Coronary artery (tissue), 2 donors: ENCODE measurements around the gene NFKBIE.
"Not testable (repeated sequence)": the region's sequence is repeated elsewhere in the genome, so short reads cannot be mapped to it uniquely, and the experiment has no call there.

Source experiments
- DNase-seq: peaks from one replicate; pipeline ENCODE4 v3.0.0-alpha.2; 2017; ENCODE audit warnings: low spot score
- H3K27ac ChIP-seq, 2 donors: fragments of 200-600 bp; sonication (generic); one replicate each; pipeline ENCODE4 v1.5.1; 2016 to 2019
- H3K4me3 ChIP-seq: fragments of 200-600 bp; sonication (generic); 2 replicates; pipeline ENCODE4 v1.5.1; 2016; ENCODE audit warnings: mild to moderate bottlenecking, moderate library complexity
- TF ChIP-seq, protein P1 (sequence below): fragments of 200-600 bp; sonication (generic); IDR thresholded peaks from one replicate; pipeline ENCODE4 v1.5.1; 2019; ENCODE audit warnings: antibody characterized with exemption

Gene NFKBIE, protein sequence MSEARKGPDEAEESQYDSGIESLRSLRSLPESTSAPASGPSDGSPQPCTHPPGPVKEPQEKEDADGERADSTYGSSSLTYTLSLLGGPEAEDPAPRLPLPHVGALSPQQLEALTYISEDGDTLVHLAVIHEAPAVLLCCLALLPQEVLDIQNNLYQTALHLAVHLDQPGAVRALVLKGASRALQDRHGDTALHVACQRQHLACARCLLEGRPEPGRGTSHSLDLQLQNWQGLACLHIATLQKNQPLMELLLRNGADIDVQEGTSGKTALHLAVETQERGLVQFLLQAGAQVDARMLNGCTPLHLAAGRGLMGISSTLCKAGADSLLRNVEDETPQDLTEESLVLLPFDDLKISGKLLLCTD

DNA sequence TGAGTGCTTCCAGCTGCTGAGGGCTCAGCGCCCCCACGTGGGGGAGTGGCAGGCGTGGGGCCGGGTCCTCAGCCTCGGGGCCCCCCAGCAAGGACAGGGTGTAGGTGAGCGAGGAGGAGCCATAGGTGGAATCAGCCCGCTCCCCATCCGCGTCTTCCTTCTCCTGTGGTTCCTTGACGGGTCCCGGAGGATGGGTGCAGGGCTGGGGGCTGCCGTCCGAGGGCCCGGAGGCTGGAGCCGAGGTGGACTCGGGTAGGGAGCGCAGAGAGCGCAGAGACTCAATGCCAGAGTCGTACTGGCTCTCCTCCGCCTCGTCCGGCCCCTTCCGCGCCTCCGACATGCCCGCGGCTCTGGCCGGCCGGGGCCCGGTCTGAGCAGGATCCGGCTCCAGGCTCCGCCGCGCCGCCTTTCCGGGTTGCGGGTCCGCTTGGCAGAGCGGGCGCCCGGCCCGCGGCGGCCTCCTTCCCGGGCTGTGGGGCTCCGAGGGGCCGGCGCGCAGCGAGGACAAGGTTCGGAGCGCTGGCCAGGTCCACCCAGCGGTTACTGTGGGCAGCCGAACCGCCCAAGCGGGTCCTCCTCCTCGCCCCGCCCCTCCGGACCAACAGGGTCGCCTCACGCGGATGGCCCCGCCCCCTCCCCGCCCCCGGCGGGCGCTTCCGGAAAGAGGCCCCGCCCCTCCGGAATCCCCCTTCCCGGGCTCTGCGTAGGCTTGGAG is at the start of gene NFKBIE:
Gene NFKBIE, minus strand, starts transcription at position 545 of the 715 bp plus-strand sequence. Its CDS starts 205 bp downstream, at position 340.
- TF ChIP-seq, protein P1, sequence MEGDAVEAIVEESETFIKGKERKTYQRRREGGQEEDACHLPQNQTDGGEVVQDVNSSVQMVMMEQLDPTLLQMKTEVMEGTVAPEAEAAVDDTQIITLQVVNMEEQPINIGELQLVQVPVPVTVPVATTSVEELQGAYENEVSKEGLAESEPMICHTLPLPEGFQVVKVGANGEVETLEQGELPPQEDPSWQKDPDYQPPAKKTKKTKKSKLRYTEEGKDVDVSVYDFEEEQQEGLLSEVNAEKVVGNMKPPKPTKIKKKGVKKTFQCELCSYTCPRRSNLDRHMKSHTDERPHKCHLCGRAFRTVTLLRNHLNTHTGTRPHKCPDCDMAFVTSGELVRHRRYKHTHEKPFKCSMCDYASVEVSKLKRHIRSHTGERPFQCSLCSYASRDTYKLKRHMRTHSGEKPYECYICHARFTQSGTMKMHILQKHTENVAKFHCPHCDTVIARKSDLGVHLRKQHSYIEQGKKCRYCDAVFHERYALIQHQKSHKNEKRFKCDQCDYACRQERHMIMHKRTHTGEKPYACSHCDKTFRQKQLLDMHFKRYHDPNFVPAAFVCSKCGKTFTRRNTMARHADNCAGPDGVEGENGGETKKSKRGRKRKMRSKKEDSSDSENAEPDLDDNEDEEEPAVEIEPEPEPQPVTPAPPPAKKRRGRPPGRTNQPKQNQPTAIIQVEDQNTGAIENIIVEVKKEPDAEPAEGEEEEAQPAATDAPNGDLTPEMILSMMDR = no peak
- Histone ChIP-seq H3K27ac (peak within 1 kb of the TSS; percentile 69 to 86), H3K4me3 (peak within 1 kb of the TSS; percentile 83)
- DNase-seq = peak; percentile 94

DNA sequence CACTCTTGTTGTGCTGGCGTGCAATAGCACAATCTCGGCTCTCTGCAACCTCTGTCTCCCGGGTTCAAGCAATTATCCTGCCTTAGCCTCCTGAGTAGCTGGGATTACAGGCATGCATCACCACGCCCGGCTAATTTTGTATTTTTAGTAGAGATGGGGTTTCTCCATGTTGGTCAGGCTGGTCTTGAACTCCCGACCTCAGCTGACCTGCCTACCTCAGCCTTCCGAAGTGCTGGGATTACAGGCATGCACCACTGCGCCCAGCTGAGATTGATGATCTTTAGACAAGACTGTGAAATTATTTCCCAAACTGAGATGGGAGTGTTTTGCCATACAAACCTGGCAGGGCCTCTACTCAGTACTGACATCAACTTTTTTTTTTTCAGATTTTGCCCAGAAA is 49.3 kb upstream of the NFKBIE start:
- not testable (repeated sequence) for H3K27ac ChIP-seq, DNase-seq, H3K4me3 ChIP-seq

DNA sequence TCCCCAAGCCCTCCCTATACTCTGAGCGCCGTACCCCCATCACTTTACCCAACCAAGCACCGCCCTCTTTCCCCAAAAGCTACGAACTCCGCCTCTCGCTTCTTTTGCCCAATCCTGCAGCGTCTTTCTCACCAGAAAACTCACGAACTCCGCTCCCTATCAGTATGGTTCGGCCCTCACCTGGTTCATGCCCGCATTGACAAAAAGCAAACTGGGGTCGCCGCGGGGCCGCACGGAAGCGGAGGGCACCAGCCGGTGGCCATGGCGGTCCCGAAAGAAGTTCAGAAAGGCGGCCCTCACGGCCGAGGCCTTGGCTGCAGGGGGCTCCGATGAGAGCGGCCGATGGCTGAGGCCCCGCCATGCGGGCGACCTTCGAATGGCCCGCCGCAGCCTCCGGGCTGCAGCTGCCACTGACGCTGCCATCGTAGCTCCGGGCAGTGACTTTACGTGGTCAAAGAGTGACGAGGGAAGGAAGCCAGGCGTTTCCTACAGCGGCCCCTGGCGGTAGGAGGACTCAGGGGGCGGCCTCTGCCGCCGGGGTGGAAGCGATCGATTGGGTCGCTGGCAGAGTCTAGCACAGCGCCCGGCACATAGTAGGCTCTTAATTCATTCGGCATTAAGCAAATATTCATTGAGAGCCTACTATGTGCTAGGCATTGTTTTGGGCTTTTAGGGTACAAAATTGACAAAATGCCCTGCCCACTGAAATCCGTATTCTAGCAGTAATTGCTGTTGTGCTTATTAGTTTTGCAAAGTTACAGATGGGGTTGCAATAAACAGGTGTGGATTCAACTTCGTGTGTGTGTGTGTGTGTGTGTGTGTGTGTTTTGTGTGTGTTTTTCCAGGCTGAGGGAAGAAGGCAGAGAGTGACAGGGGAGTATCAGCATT is 47.8 kb upstream of the NFKBIE start, which contains the start of gene AARS2:
Gene AARS2, minus strand, starts transcription at position 447 of the 888 bp plus-strand sequence. Its CDS starts 24 bp downstream, at position 423.
- DNase-seq = peak; percentile 88
- TF ChIP-seq, protein P1 = peak; percentile 96
- H3K27ac ChIP-seq = peak within 1 kb of the TSS; percentile 51 to 82
- peak within 1 kb of the TSS; percentile 95 for H3K4me3 ChIP-seq

DNA sequence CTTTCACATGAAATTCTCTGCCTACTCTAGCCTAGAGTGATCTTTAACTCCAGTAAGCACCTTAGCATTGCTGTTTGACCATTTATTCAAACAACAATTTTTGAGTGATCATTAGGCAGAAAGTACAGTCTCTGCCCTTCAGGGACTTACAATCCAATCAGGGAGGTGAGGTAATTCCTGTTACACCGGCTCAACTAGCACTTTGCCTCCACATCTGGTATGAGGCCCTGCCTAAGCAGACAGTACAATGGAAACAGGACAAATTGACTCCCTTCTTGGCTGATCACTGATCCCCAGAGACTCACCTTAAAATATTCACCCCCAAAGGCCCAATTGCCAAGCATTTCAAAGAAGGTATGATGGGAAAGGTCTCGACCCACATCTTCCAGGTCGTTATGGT is 46.4 kb upstream of the NFKBIE start:
- DNase-seq = no peak
- TF ChIP-seq, protein P1 = no peak
- H3K27ac ChIP-seq = no peak overlapping the region
- H3K4me3 ChIP-seq = no peak overlapping the region

DNA sequence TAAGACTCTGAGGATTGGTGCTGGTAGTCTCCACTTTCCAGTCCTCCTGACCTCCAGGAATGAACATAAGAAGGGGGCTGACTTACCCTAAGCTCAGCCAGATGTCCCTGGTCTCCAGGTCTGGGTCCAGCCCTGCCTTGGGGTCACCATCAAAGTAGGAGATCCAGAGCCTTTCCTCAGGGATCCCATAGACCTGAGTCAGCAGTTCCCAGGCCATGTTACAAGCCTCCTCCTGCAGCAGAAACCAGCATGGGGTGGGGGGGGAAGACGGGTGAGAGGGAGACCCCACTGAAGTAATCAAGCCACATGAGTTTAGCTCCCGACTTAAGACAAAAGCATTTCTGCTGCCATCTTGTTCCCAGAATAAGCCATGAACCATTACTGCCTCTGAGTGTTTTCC is 46.0 kb upstream of the NFKBIE start:
- no peak for DNase-seq
- H3K27ac ChIP-seq = no peak overlapping the region
- H3K4me3 ChIP-seq = no peak overlapping the region
- TF ChIP-seq, protein P1 = no peak

DNA sequence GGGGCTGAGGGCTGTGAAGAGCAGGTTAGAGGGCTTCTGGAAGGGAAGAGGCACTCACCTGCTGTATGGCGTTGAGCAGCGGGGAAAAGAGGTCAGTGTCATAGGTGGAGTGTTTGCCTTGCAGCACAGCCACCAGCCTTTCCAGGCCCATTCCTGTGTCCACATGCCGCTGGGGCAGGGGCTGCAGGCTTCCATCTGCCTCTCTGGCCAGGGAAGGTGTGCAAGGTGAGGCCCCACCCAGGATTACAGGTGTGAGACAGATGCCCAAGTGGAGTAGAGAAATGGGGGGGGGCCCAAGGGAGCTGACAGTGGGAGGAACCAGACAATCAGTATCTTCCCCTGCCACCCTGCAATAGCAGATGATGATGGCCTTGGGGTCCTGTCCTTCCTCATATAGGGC is 44.9 kb upstream of the NFKBIE start:
- Histone ChIP-seq H3K27ac (no peak overlapping the region), H3K4me3 (no peak overlapping the region)
- TF ChIP-seq, protein P1 = no peak
- no peak for DNase-seq

DNA sequence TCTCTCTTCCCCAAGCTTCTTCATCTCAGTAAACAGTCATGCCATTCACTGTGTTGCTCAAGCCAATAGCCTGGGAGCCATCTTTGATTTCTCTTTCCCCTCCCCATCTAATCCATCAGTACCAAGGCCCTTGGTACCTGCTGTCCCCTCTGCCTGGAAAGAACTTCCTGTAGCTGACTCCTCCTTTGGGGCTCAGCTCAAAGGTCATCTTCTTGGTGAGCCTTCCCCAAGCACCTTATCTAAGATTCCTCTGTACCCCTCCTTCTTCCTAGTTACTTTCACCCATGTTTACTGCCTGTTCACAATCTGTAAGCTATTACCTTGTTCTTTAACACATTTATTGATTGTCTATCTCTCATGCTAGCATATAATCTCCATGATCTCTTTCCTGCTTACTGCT is 44.3 kb upstream of the NFKBIE start:
- TF ChIP-seq, protein P1 = no peak
- DNase-seq = no peak
- no peak overlapping the region for H3K27ac ChIP-seq
- H3K4me3 ChIP-seq = no peak overlapping the region
